ENCODE data around the gene P2RX4. TPM values are rescaled to one million over a fixed set of nuclear protein-coding genes. Genes with fewer than 3 reads are reported as not detected.

P2RX4 gene
- total RNA-seq, 1 donor, result 9.1 TPM

GRCh38 chr12:121176826-121177529 lies 33.0 kb upstream of the P2RX4 start:
- no peak for TF ChIP-seq CTCF (IDR thresholded peaks at IDR 0.05; ENCODE audit: insufficient read depth, low read length)
- no peak for DNase-seq (ENCODE audit: low read depth)

DNA sequence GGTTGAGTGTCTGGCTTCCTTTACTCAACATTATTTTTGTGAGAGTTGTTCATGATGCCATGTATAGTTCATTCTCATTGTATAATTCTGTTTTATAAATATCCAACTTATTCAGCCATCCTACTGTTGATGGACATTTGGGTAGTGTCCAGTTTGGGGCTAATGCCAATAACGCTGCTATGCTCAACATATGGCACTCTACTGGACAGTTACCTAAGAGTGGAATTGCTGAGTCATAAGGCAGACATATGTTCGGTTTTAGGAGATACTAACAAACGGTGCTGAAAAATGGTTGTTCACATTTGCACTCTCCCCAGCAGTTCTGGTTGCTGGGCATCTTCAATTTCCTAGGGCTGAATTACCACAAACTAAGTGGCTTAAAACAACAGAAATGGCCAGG lies 28.7 kb upstream of the P2RX4 start:
- DNase-seq (ENCODE audit: low read depth), result peak; percentile 59
- TF ChIP-seq CTCF (IDR thresholded peaks at IDR 0.05; ENCODE audit: insufficient read depth, low read length), result no peak
- no peak overlapping the region for H3K4me3 ChIP-seq (ENCODE audit: low read depth, low read length)

More at GRCh38 chr12:121176826-121177529, 33.0 kb upstream of the P2RX4 start:
- H3K4me3 ChIP-seq (ENCODE audit: low read depth, low read length), result no peak overlapping the region

DNA sequence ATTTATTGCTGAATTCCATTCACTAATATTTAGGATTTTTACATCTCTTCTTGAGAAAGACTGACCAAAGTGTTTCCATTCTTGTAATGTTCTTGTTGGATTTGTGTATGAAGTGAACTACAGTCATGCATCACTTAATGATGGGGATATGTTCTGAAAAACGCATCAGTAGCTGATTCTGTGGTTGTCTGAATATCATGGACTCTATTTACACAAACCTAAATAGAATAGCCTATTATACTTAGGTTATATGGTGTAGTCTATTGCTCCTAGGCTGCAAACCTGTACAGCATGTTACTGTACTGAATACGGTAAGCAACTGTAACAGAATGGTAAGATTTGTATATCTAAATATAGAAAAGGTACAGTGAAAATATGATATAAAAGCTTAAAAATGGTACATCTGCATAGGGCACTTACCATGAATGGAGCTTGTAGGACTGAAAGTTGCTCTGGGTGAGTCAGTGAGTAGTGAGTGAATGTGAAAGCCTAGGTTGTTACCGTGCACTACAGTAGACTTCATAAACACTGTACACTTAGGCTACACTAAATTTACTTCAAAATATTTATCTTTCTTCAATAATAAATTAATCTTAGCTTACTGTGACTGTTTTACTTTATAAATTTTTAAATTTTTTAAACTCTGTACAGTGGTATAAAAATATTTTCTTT lies 27.6 kb upstream of the P2RX4 start:
- DNase-seq (ENCODE audit: low read depth), result no peak
- TF ChIP-seq CTCF (IDR thresholded peaks at IDR 0.05; ENCODE audit: insufficient read depth, low read length), result no peak
- no peak overlapping the region for H3K4me3 ChIP-seq (ENCODE audit: low read depth, low read length)

GRCh38 chr12:121184425-121184824 lies 25.5 kb upstream of the P2RX4 start:
- no peak overlapping the region for H3K4me3 ChIP-seq (ENCODE audit: low read depth, low read length)
- TF ChIP-seq CTCF (IDR thresholded peaks at IDR 0.05; ENCODE audit: insufficient read depth, low read length), result no peak
- no peak for DNase-seq (ENCODE audit: low read depth)

- no peak for TF ChIP-seq CTCF (IDR thresholded peaks at IDR 0.05; ENCODE audit: insufficient read depth, low read length)
- DNase-seq (ENCODE audit: low read depth), result no peak
- H3K4me3 ChIP-seq (ENCODE audit: low read depth, low read length), result no peak overlapping the region
Measured at GRCh38 chr12:121184984-121185889, 24.7 kb upstream of the P2RX4 start.

DNA sequence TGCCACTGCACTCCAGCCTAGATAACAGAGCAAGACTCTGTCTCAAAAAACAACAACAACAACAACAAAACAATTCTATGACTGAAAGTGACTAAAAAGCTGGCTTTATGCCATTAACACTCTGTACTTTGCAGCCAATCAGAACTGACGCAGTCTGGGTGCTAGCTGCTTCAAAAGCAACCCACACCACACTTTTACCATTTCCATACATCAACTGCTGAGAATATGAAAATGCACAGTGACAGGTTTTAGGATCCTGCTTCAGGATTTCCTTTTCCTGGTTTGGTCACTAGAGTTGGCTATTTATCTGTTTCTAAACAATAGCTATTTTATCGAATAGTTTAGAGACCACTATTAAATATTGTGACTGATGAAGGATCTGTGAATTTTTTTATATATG lies 23.1 kb upstream of the P2RX4 start:
- no peak overlapping the region for H3K4me3 ChIP-seq (ENCODE audit: low read depth, low read length)
- no peak for DNase-seq (ENCODE audit: low read depth)
- TF ChIP-seq CTCF (IDR thresholded peaks at IDR 0.05; ENCODE audit: insufficient read depth, low read length), result no peak
